ENCODE data around the gene ANK2.

GRCh38 chr4:113289766-113290165, 240.3 kb downstream of the ANK2 start:
- TF ChIP-seq CTCF (IDR thresholded peaks at IDR 0.05) (no peak), POLR2AphosphoS5 (IDR thresholded peaks at IDR 0.05; ENCODE audit: low read depth, low read length) (no peak)

Data from Panc1 (cell line).